RWPE2 (cell line): Measurements from ENCODE around the gene BLTP2.
A peak's percentile ranks its signal among the peaks of the same experiment; 100 is the strongest.
"Not testable (repeated sequence)": the region's sequence is repeated elsewhere in the genome, so short reads cannot be mapped to it uniquely, and the experiment has no call there.

Experiments used
- ATAC-seq: fragments of 200-7000 bp; cut with Tn5 transposase; 3 replicates; pipeline ENCODE4 v1.9.1; 2021; ENCODE audit warnings: low read depth
- DNase-seq: peaks from one replicate; pipeline ENCODE4 v3.0.0-alpha.2; 2020; ENCODE audit warnings: low spot score
- H3K27ac ChIP-seq: fragments of 450-650 bp; 2 replicates; pipeline ENCODE4 v1.5.1; 2017; ENCODE audit warnings: mild to moderate bottlenecking; ENCODE audit not compliant: poor library complexity, severe bottlenecking
- H3K27me3 ChIP-seq: fragments of 250-450 bp; sonication (Bioruptor Pico); 2 replicates; pipeline ENCODE4 v1.5.1; 2021; ENCODE audit warnings: mild to moderate bottlenecking, moderate library complexity; ENCODE audit not compliant: insufficient read depth, poor library complexity, severe bottlenecking
- H3K36me3 ChIP-seq: fragments of 250-450 bp; sonication (Bioruptor Pico); 2 replicates; pipeline ENCODE4 v1.5.1; 2020; ENCODE audit warnings: low read depth, mild to moderate bottlenecking, moderate library complexity
- H3K4me1 ChIP-seq: fragments of 250-450 bp; sonication (Bioruptor Pico); 2 replicates; pipeline ENCODE4 v1.5.1; 2021; ENCODE audit warnings: mild to moderate bottlenecking, moderate library complexity; ENCODE audit not compliant: insufficient read depth, poor library complexity, severe bottlenecking
- H3K4me3 ChIP-seq: fragments of 250-450 bp; sonication (Bioruptor Pico); 2 replicates; pipeline ENCODE4 v1.5.1; 2021; ENCODE audit warnings: mild to moderate bottlenecking, moderate library complexity; ENCODE audit not compliant: severe bottlenecking
- H3K9me3 ChIP-seq: fragments of 250-450 bp; sonication (Bioruptor Pico); 2 replicates; pipeline ENCODE4 v1.5.1; 2021; ENCODE audit warnings: mild to moderate bottlenecking, moderate library complexity; ENCODE audit not compliant: severe bottlenecking
- TF ChIP-seq, protein P1 (sequence below): fragments of 450-650 bp; IDR thresholded peaks from one replicate; pipeline ENCODE4 v1.5.1; 2017; ENCODE audit warnings: mild to moderate bottlenecking, moderate library complexity; ENCODE audit not compliant: poor library complexity, severe bottlenecking

BLTP2 gene

DNA sequence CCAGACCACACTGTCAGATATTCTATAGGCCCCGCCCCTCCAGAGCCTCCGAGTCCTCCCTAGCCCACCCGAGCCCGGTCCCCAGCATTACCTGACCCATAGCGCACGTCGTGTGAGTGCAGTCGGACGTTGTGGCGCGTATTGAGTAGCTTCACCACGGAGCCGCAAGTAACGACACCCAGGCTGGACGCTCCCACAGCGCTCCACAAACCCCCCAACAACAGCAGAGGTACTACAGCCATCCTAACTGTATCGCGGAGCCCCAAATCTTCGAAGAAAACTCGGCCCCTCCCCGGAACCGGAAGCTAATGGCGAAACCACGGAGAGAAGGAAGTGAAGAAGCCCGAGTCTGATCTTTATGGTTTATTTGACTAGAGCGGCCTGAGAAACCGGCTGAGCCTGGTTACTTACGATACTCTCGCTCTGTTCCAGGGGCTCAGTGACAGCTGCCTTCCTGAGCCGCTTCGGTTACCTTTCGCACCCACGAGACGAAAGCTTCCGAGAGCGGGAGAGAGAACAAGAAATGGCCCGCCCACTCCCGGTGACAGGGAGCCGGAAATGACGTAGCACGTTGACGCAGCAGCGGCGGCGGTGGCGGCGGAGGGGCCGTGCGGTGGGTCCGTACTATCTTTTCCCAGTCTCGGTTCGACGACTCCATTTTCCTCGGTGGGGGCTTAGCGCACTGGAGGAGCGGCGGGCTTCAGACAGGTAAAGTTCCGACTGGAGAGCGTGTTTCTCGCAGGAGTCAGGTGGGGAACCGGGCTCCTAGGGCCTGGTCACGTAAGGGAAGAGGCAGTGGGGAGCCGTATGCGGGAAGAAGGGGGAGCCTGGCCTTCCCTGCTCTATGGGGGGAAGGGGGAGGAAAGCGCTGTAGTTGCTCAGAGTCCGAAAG is 16.9 kb upstream of the BLTP2 start, which contains the start of the genes SDF2 and SUPT6H:
Gene SDF2, minus strand, starts transcription at position 272 of the 892 bp plus-strand sequence. Its CDS starts 30 bp downstream, at position 242.
Gene SUPT6H, plus strand, starts transcription at position 571 of the 892 bp plus-strand sequence. CDS start 11,197 bp downstream, outside the sequence.
- ATAC-seq (peak; percentile 81), DNase-seq (peak; percentile 85)
- no peaks in the 10 kb centered on the region for H3K9me3 ChIP-seq
- peaks cover 8% of the 10 kb centered on the region for H3K4me1 ChIP-seq
- H3K27ac ChIP-seq, result peak within 1 kb of the TSS; percentile 68
- H3K36me3 ChIP-seq, result peaks cover 44% of the 10 kb centered on the region
- TF ChIP-seq, protein P1, sequence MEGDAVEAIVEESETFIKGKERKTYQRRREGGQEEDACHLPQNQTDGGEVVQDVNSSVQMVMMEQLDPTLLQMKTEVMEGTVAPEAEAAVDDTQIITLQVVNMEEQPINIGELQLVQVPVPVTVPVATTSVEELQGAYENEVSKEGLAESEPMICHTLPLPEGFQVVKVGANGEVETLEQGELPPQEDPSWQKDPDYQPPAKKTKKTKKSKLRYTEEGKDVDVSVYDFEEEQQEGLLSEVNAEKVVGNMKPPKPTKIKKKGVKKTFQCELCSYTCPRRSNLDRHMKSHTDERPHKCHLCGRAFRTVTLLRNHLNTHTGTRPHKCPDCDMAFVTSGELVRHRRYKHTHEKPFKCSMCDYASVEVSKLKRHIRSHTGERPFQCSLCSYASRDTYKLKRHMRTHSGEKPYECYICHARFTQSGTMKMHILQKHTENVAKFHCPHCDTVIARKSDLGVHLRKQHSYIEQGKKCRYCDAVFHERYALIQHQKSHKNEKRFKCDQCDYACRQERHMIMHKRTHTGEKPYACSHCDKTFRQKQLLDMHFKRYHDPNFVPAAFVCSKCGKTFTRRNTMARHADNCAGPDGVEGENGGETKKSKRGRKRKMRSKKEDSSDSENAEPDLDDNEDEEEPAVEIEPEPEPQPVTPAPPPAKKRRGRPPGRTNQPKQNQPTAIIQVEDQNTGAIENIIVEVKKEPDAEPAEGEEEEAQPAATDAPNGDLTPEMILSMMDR, result no peak
- no peaks in the 10 kb centered on the region for H3K27me3 ChIP-seq
- H3K4me3 ChIP-seq, result peak within 1 kb of the TSS; percentile 70

DNA sequence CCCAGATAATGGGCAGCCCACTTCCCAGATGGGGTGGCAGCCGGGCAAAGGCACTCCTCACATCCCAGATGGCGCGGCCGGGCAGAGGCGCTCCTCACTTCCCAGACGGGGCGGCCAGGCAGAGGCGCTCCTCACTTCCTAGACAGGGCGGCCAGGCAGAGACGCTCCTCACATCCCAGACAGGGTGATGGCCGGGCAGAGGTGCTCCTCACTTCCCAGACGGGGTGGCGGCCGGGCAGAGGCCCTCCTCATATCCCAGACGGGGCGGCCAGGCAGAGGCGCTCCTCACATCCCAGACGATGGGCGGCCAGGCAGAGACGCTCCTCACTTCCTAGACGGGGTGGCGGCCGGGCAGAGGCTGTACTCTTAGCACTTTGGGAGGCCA is 14.5 kb upstream of the BLTP2 start:
- not testable (repeated sequence) for DNase-seq, H3K4me3 ChIP-seq, H3K9me3 ChIP-seq, H3K27me3 ChIP-seq, H3K4me1 ChIP-seq, ATAC-seq, H3K27ac ChIP-seq
- peaks cover 37% of the 10 kb centered on the region for H3K36me3 ChIP-seq

- not testable (repeated sequence) for H3K4me3 ChIP-seq, H3K4me1 ChIP-seq, H3K9me3 ChIP-seq, H3K27me3 ChIP-seq, H3K27ac ChIP-seq, ATAC-seq, DNase-seq
- H3K36me3 ChIP-seq, result peaks cover 31% of the 10 kb centered on the region
Observed at GRCh38 chr17:28658766-28659496, 14.0 kb upstream of the BLTP2 start.

GRCh38 chr17:28658342-28658741 is 13.4 kb upstream of the BLTP2 start:
- H3K4me3 ChIP-seq, H3K4me1 ChIP-seq, H3K27ac ChIP-seq, H3K9me3 ChIP-seq, H3K27me3 ChIP-seq, ATAC-seq, DNase-seq: not testable (repeated sequence)
- H3K36me3 ChIP-seq, result peaks cover 27% of the 10 kb centered on the region

- TF ChIP-seq, protein P1, result no peak
- Histone ChIP-seq H3K36me3 (peaks cover 24% of the 10 kb centered on the region), H3K27ac (no peak overlapping the region), H3K4me3 (no peak overlapping the region), H3K4me1 (peaks cover under 1% of the 10 kb centered on the region), H3K9me3 (no peaks in the 10 kb centered on the region), H3K27me3 (no peaks in the 10 kb centered on the region)
- no peak for DNase-seq
- ATAC-seq, result no peak
Observed at GRCh38 chr17:28657756-28658155, 12.8 kb upstream of the BLTP2 start.

DNA sequence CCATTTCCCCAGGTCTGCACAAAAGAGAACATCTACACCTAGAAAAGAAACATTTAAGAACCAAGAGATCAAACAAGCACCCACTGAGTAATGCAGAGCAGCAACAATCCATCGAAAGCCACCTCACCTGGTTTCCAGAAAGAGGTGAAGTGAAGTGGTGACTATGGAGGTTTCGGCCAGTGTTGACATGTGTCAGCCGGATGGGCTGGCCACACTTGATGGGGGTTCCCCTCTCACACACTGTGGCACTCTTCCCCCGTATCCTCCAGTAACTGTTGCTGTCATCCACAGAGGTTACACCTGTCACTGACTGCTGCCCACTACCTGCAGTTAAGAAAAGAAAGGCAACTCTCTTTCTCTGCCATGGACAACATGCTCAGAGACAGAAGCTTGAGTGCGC is 10.2 kb upstream of the BLTP2 start:
- no peak for ATAC-seq
- H3K36me3 ChIP-seq, result peaks cover 47% of the 10 kb centered on the region

More for the DNA sequence above, 10.2 kb upstream of the BLTP2 start:
- Histone ChIP-seq H3K4me3 (no peak overlapping the region), H3K27me3 (no peaks in the 10 kb centered on the region), H3K9me3 (no peaks in the 10 kb centered on the region), H3K27ac (no peak overlapping the region), H3K4me1 (no peaks in the 10 kb centered on the region)
- DNase-seq, result no peak
- TF ChIP-seq, protein P1, result no peak
